Spinal cord (tissue), 10 donors: ENCODE data around the gene BMPER. TPM values are rescaled to one million over a fixed set of nuclear protein-coding genes. Genes with fewer than 3 reads are reported as not detected.
A peak's percentile ranks its signal among the peaks of the same experiment; 100 is the strongest.
"Not testable (repeated sequence)": the region's sequence is repeated elsewhere in the genome, so short reads cannot be mapped to it uniquely, and the experiment has no call there.

Source experiments
- DNase-seq, 6 donors: peaks; one replicate each; pipeline versions ENCODE4 v3.0.0 to v3.0.0-alpha.2; 2013 to 2015; ENCODE audit warnings: low spot score in 6 of 6, low read depth in 4 of 6
- H3K27ac ChIP-seq: one replicate; pipeline ENCODE4 v1.5.1; 2013; ENCODE audit warnings: low read depth, low read length, control low read depth
- H3K27me3 ChIP-seq: one replicate; pipeline ENCODE4 v1.6.1; 2013; ENCODE audit warnings: low read length; ENCODE audit not compliant: control insufficient read depth, insufficient read depth
- H3K36me3 ChIP-seq: one replicate; pipeline ENCODE4 v1.6.1; 2013; ENCODE audit warnings: low read length; ENCODE audit not compliant: control insufficient read depth, insufficient read depth
- H3K4me1 ChIP-seq: one replicate; pipeline ENCODE4 v1.6.1; 2013; ENCODE audit warnings: low read length; ENCODE audit not compliant: control insufficient read depth, insufficient read depth
- H3K4me3 ChIP-seq: one replicate; pipeline ENCODE4 v1.5.1; 2013; ENCODE audit warnings: low read depth, low read length, control low read depth
- H3K9me3 ChIP-seq: one replicate; pipeline ENCODE4 v1.6.1; 2013; ENCODE audit warnings: low read length; ENCODE audit not compliant: control insufficient read depth, insufficient read depth
- WGBS: methylation state at CpG from one replicate; pipeline ENCODE4 v1.1.5; 2013; ENCODE audit warnings: missing lambda C conversion rate; ENCODE audit not compliant: insufficient coverage; 5-methylcytosine and 5-hydroxymethylcytosine counted together
- polyA plus RNA-seq, 2 donors: library from polyadenylated mRNA; unstranded; fragments of 120-200 nt; gene quantifications; one replicate each; pipeline ENCODE4 v1.2.1, GENCODE V29; 2013; ENCODE audit not compliant: insufficient read length in 2 of 2
- total RNA-seq, 2 donors: library from RNA; depleted of rRNA in 1 of 2; stranded (reverse); fragments of 120-200 nt in 1 of 2; fragments of >200 nt in 1 of 2; gene quantifications; one replicate each; pipeline versions ENCODE4 v1.2.3 to v1.2.4, GENCODE V29; 2013 to 2014
- donor health status: healthy.

Gene BMPER
- total and polyA plus RNA-seq, 4 donors: 16.8 to 36.3 (median 29.1) TPM

DNA sequence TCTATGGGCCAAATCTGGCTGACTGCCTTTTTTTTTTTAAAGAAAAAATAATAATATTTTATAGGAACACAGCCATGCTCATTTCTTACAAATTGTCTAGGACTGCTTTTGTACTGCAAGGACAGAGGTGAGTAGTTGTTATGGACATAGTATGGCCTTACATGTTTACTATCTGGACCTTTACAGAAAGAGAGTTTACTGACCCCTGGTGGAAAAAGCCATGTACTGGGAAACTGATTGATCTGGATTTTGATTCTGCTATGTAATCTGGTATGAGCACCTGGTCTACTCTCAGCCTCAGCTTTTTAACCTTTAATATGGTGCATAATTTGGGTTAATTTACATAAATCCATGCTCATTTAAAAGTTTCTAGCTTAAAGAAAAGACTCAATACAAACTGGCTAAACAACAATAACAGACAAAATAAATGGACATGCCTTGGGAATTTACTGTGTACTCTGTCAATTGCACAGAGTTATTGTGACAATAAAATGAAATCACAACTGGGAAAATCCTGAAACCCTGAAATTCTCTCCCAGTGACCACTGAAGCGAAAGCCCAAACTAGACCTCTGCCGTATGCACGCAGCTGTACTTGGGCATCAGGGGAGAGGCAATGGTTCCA lies 260.7 kb downstream of the BMPER start:
- 87% methylated on average over 3 of the region's 3 CpGs for WGBS
- Histone ChIP-seq H3K27ac (no peak overlapping the region), H3K4me3 (no peak overlapping the region), H3K27me3 (no peaks in the 10 kb centered on the region), H3K4me1 (no peaks in the 10 kb centered on the region), H3K36me3 (no peaks in the 10 kb centered on the region), H3K9me3 (no peaks in the 10 kb centered on the region)
- DNase-seq: peak in 2 of 6 donors; percentile 37 to 68

DNA sequence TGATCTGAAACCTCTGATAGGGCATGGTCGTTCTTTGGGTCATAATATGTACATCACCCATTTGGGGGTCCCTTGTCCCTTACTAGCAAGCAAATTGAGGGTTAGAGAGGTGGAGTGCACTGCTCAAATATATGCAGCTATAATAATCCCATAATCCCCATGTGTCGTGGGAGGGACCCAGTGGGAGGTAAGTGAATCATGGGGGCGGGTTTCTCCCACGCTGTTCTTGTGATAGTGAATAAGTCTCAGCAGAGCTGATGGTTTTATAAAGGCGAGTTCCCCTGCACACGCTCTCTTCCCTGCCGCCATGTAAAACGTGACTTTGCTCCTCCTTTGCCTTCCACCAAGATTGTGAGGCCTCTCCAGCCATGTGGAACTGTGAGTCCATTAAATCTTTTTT lies 262.7 kb downstream of the BMPER start:
- H3K27ac ChIP-seq: no peak overlapping the region
- H3K4me3 ChIP-seq: no peak overlapping the region
- no peaks in the 10 kb centered on the region for H3K36me3 ChIP-seq
- H3K4me1 ChIP-seq: no peaks in the 10 kb centered on the region
- WGBS: 94% methylated on average over 3 of the region's 8 CpGs
- no peak for DNase-seq
- no peaks in the 10 kb centered on the region for H3K27me3 ChIP-seq
- H3K9me3 ChIP-seq: no peaks in the 10 kb centered on the region

DNA sequence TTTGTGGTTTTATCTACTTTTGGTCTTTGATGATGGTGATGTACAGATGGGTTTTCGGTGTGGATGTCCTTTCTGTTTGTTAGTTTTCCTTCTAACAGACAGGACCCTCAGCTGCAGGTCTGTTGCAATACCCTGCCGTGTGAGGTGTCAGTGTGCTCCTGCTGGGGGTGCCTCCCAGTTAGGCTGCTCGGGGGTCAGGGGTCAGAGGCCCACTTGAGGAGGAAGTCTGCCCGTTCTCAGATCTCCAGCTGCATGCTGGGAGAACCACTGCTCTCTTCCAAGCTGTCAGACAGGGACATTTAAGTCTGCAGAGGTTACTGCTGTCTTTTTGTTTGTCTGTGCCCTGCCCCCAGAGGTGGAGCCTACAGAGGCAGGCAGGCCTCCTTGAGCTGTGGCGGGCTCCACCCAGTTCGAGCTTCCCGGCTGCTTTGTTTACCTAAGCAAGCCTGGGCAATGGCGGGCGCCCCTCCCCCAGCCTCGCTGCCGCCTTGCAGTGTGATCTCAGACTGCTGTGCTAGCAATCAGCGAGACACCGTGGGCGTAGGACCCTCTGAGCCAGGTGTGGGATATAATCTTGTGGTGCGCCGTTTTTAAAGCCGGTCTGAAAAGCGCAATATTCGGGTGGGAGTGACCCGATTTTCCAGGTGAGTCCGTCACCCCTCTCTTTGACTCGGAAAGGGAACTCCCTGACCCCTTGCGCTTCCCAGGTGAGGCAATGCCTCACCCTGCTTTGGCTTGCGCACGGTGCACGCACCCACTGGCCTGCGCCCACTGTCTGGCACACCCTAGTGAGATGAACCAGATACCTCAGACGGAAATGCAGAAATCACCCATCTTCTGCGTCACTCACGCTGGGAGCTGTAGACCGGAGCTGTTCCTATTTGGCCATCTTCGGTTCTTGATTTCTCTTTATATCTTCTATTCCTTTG lies 269.6 kb downstream of the BMPER start:
- H3K27me3 ChIP-seq, H3K36me3 ChIP-seq, H3K9me3 ChIP-seq, H3K4me3 ChIP-seq, H3K27ac ChIP-seq, H3K4me1 ChIP-seq, DNase-seq: not testable (repeated sequence)
- WGBS: 82% methylated on average over 19 of the region's 32 CpGs

DNA sequence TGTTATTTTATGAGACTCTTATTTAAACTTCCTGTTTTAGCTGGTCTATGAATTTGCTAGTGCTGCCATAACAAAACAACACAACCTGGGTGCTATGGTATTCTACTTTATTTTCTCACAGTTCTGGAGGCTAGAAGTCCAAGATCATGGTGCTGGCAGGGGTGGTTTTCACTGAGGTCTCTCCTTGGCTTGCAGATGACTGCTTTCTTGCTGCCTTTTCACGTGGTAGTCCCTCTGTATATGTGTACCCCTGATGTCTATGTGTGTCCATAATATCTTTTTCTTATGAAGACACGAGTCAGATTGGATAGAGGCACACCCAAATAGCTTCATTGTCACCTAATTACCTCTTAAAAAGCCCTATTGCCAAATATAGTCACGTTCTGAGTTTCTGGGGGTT lies 270.5 kb downstream of the BMPER start:
- Histone ChIP-seq H3K4me3 (no peak overlapping the region), H3K27ac (no peak overlapping the region), H3K9me3 (no peaks in the 10 kb centered on the region), H3K4me1 (no peaks in the 10 kb centered on the region), H3K27me3 (no peaks in the 10 kb centered on the region), H3K36me3 (no peaks in the 10 kb centered on the region)
- WGBS: no CpG with 5 or more reads among the region's 3 CpGs
- DNase-seq: no peak

DNA sequence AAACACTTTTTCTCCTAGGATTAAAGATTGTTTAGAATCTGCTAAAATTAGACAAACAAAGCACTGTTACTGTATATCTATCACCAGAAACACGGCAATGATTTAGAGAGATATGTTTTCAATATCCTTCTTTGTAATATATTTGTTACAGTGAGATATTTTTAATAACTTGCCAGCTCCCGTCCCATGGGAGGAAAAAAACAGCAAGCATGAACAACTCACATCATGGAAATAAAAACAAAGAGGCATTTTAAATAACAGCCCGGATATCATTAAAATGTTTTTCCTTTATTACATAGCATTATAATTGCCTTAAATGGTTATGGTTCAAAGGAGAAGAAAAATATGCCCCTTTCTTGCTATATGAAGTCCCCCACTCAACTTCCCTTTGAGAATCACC lies 272.1 kb downstream of the BMPER start:
- WGBS: no CpG with 5 or more reads among the region's 3 CpGs
- no peaks in the 10 kb centered on the region for H3K36me3 ChIP-seq
- H3K4me1 ChIP-seq: no peaks in the 10 kb centered on the region
- peak in 1 of 6 donors; percentile 47 for DNase-seq
- H3K4me3 ChIP-seq: no peak overlapping the region
- H3K9me3 ChIP-seq: no peaks in the 10 kb centered on the region
- no peaks in the 10 kb centered on the region for H3K27me3 ChIP-seq
- H3K27ac ChIP-seq: no peak overlapping the region

DNA sequence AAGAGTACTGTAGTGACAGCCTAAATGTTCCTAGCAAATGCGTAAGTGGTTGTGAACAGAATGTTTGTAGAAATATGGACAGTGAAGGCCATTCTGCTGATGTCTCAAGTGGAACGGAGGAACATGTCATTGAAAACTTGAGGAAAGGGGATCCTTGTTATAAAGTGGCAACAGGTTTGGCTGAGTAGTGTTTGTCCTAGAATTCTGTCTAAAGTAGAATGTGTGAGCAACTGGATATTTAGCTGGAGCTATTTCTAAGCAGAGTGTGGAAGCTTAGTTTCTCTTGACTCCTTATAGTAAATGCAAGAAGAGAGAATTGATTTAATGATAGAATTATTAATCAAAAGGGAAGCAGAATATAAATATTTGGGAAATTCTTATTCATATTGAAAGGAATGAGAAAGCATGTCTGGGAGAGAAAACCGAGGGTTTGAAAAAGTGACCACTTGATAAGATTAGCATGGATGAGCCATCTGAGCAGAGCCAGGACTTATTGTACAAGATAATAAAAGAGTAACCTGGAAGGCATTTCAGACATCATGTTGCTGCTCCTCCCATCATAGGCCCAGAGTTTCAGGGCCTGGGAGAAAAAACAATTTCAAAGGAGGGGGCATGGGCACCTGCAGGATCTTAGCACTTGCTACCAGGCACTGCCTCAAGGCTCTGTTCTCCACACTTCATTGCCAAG lies 276.1 kb downstream of the BMPER start:
- 96% methylated on average over 3 of the region's 3 CpGs for WGBS
- DNase-seq: no peak

DNA sequence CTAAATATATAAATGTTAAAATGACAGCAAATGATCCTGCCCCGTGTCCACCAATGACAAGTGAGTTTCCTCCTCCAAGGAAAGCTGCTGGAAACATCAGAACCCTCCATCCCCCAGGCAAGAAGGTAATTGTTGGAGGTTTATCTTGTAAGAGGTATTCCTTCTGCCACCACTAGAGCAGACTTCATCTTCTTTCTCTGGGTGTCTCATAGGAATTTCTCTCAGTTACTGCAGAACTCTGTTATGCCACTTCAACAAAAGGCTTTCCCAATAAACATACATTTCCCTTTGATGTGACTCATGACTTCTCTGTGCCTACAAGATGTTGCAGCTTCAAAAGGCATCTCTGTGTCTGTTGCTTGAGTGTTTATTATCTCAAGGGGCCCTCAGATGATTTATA lies 279.1 kb downstream of the BMPER start:
- no CpG with 5 or more reads among the region's 1 CpG for WGBS
- no peak overlapping the region for H3K27ac ChIP-seq
- H3K27me3 ChIP-seq: no peaks in the 10 kb centered on the region
- no peaks in the 10 kb centered on the region for H3K36me3 ChIP-seq
- no peaks in the 10 kb centered on the region for H3K9me3 ChIP-seq
- no peaks in the 10 kb centered on the region for H3K4me1 ChIP-seq
- H3K4me3 ChIP-seq: no peak overlapping the region
- no peak for DNase-seq

More for the DNA sequence above, 276.1 kb downstream of the BMPER start:
- Histone ChIP-seq H3K4me1 (no peaks in the 10 kb centered on the region), H3K9me3 (no peaks in the 10 kb centered on the region), H3K27me3 (no peaks in the 10 kb centered on the region), H3K4me3 (no peak overlapping the region), H3K36me3 (no peaks in the 10 kb centered on the region), H3K27ac (no peak overlapping the region)

DNA sequence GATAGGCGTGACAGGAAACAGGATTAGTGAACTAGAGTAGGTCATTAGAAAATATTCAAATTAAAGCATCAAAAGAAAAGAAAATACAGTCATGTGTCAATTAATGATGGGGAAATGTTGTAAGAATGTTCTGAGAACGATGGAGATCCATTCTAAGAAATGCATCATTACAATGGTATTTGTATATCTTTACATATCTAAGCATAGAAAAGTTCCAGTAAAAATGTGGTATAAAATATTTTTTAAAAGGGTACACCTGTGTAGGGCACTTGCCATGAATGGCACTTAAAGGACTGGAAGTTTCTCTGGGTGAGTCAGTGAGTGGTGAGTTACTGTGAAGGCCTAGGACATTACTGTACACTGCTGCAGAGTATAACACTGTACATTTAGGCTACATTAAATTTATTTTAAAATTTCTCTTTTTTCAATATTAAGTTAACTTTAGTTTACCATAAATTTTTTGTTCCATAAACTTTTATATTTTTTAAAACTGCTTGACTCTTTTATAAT lies 282.5 kb downstream of the BMPER start:
- H3K27ac ChIP-seq: no peak overlapping the region
- no CpG with 5 or more reads among the region's 2 CpGs for WGBS
- H3K36me3 ChIP-seq: no peaks in the 10 kb centered on the region
- peaks cover 19% of the 10 kb centered on the region for H3K4me1 ChIP-seq
- H3K4me3 ChIP-seq: no peak overlapping the region
- no peak for DNase-seq
- no peaks in the 10 kb centered on the region for H3K9me3 ChIP-seq
- H3K27me3 ChIP-seq: no peaks in the 10 kb centered on the region

DNA sequence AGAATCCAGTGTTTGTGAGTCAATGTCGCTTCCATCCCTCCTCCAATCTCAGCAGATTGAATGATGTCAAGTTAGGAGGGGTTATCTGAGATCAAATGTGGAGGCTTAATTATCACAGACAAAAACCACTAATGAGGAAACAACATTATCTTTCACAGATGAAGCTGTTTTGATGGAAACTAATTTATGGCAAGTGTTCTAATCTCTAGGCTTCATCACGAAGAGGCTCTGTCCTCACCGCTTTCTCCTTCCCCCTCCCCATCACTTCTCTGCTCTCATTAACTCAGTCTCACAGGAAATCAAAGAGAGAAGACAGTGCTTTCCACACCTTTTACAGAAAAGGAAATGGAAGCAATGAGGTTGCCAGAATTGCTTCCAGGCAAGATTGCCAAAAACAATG lies 283.7 kb downstream of the BMPER start:
- Histone ChIP-seq H3K4me1 (peaks cover 19% of the 10 kb centered on the region), H3K4me3 (no peak overlapping the region), H3K36me3 (no peaks in the 10 kb centered on the region), H3K27ac (no peak overlapping the region), H3K9me3 (no peaks in the 10 kb centered on the region), H3K27me3 (no peaks in the 10 kb centered on the region)
- DNase-seq: peak in 1 of 6 donors; percentile 21
- no CpG with 5 or more reads among the region's 3 CpGs for WGBS
